CD4-positive, CD25-positive, alpha-beta regulatory T cell (primary cell): ENCODE data around the gene CYB5A. TPM values are rescaled to one million over a fixed set of nuclear protein-coding genes. Genes with fewer than 3 reads are reported as not detected.
"Not testable (repeated sequence)": the region's sequence is repeated elsewhere in the genome, so short reads cannot be mapped to it uniquely, and the experiment has no call there.

Source experiments
- ATAC-seq, 2 donors: fragments of 150-1000 bp; cut with Tn5 transposase; one replicate each; pipeline ENCODE4 v1.10.0; 2021; ENCODE audit warnings: low read depth in 2 of 2, moderate number of reproducible peaks in 2 of 2, moderate library complexity in 1 of 2
- DNase-seq, 3 donors: peaks; one replicate each; pipeline versions ENCODE4 v3.0.0 to v3.0.0-alpha.2; 2012 to 2022; ENCODE audit warnings: mixed read lengths in 1 of 3
- H3K27ac ChIP-seq: one replicate; pipeline ENCODE4 v1.7.0; 2013; ENCODE audit warnings: mild to moderate bottlenecking, low read length; ENCODE audit not compliant: insufficient read depth, poor library complexity, severe bottlenecking
- H3K27me3 ChIP-seq: one replicate; pipeline ENCODE4 v1.7.0; 2013; ENCODE audit warnings: low read length; ENCODE audit not compliant: control insufficient read depth, insufficient read depth
- H3K36me3 ChIP-seq: one replicate; pipeline ENCODE4 v1.7.0; 2013; ENCODE audit warnings: mild to moderate bottlenecking, low read length, moderate library complexity; ENCODE audit not compliant: control insufficient read depth, insufficient read depth
- H3K4me1 ChIP-seq: 2 replicates; pipeline ENCODE4 v1.7.0; 2013; ENCODE audit warnings: mild to moderate bottlenecking, low read length; ENCODE audit not compliant: insufficient read depth, control insufficient read depth, poor library complexity, severe bottlenecking
- H3K4me3 ChIP-seq: one replicate; pipeline ENCODE4 v1.7.0; 2013; ENCODE audit warnings: low read depth, mild to moderate bottlenecking, low read length, moderate library complexity
- H3K9me3 ChIP-seq, 2 experiments: 1 replicate in 1 of 2; 2 replicates in 1 of 2; pipeline ENCODE4 v1.7.0; 2013; ENCODE audit warnings: low read length in 2 of 2, mild to moderate bottlenecking in 1 of 2, moderate library complexity in 1 of 2; ENCODE audit not compliant: control insufficient read depth in 2 of 2
- H3K27ac Mint-ChIP-seq, 3 donors: one replicate each; pipeline ENCODE4 v1.8.0; 2020 to 2022; ENCODE audit warnings: mild to moderate bottlenecking in 3 of 3, mixed read lengths in 3 of 3, moderate library complexity in 2 of 3
- H3K27me3 Mint-ChIP-seq: one replicate; pipeline ENCODE4 v1.8.0; 2022; ENCODE audit warnings: mild to moderate bottlenecking, mixed read lengths
- H3K36me3 Mint-ChIP-seq: one replicate; pipeline ENCODE4 v1.8.0; 2020; ENCODE audit warnings: mixed read lengths
- H3K4me1 Mint-ChIP-seq, 4 donors: one replicate each; pipeline ENCODE4 v1.8.0; 2020 to 2022; ENCODE audit warnings: mixed read lengths in 4 of 4, mild to moderate bottlenecking in 1 of 4
- H3K4me3 Mint-ChIP-seq, 4 donors: one replicate each; pipeline ENCODE4 v1.8.0; 2020 to 2022; ENCODE audit warnings: mild to moderate bottlenecking in 4 of 4, mixed read lengths in 4 of 4, moderate library complexity in 3 of 4
- H3K9me3 Mint-ChIP-seq, 7 donors: one replicate each; pipeline ENCODE4 v1.8.0; 2020 to 2022; ENCODE audit warnings: mixed read lengths in 7 of 7, mild to moderate bottlenecking in 3 of 7, moderate library complexity in 2 of 7
- polyA plus RNA-seq, 4 donors: library from polyadenylated mRNA; unstranded; fragments of 300-500 nt; fragmentation: Illumina TruSeq; gene quantifications; one replicate each; pipeline ENCODE4 v1.2.3, GENCODE V29; 2021
- total RNA-seq: library from RNA; stranded (reverse); gene quantifications from one replicate; pipeline ENCODE4 v1.2.3, GENCODE V29; 2022

The CYB5A gene
- total and polyA plus RNA-seq, 5 donors from 2014 or later: 11.1 to 54.3 (median 49.8) TPM

GRCh38 chr18:74286106-74286855, 5.5 kb downstream of the CYB5A start:
- no peak for ATAC-seq
- Mint-ChIP-seq H3K36me3 (peaks cover 18% of the 10 kb centered on the region), H3K27me3 (no peaks in the 10 kb centered on the region), H3K9me3 (no peaks in the 10 kb centered on the region), H3K4me1 (peaks cover 9 to 25% (median 16%) of the 10 kb centered on the region in 4 donors), H3K27ac (peak overlapping the region in 1 of 3 donors; percentile 45), H3K4me3 (no peak overlapping the region)
- Histone ChIP-seq H3K4me1 (peaks cover 7% of the 10 kb centered on the region), H3K4me3 (no peak overlapping the region), H3K27ac (no peak overlapping the region), H3K36me3 (no peaks in the 10 kb centered on the region), H3K27me3 (no peaks in the 10 kb centered on the region), H3K9me3 (no peaks in the 10 kb centered on the region)
- no peak for DNase-seq

- not testable (repeated sequence) for H3K9me3 Mint-ChIP-seq, H3K27me3 Mint-ChIP-seq
These were observed 6.2 kb downstream of the CYB5A start for GRCh38 chr18:74285583-74285982.

GRCh38 chr18:74284980-74285355, 6.8 kb downstream of the CYB5A start:
- Mint-ChIP-seq H3K27me3 (no peaks in the 10 kb centered on the region), H3K4me1 (peaks cover 9 to 22% (median 16%) of the 10 kb centered on the region in 4 donors), H3K9me3 (no peaks in the 10 kb centered on the region), H3K36me3 (peaks cover 22% of the 10 kb centered on the region), H3K27ac (no peak overlapping the region), H3K4me3 (no peak overlapping the region)
- H3K4me1 ChIP-seq: no peaks in the 10 kb centered on the region
- H3K9me3 ChIP-seq: no peaks in the 10 kb centered on the region
- H3K36me3 ChIP-seq: no peaks in the 10 kb centered on the region
- no peak for ATAC-seq
- no peak for DNase-seq
- no peak overlapping the region for H3K4me3 ChIP-seq
- H3K27ac ChIP-seq: no peak overlapping the region
- H3K27me3 ChIP-seq: no peaks in the 10 kb centered on the region

More at GRCh38 chr18:74285583-74285982, 6.2 kb downstream of the CYB5A start:
- H3K4me1 Mint-ChIP-seq: peaks cover 9 to 25% (median 16%) of the 10 kb centered on the region in 4 donors
- not testable (repeated sequence) for ATAC-seq, H3K27ac ChIP-seq, H3K36me3 ChIP-seq, H3K4me1 ChIP-seq, H3K27me3 ChIP-seq, H3K4me3 Mint-ChIP-seq, DNase-seq, H3K27ac Mint-ChIP-seq, H3K9me3 ChIP-seq, H3K4me3 ChIP-seq
- peaks cover 22% of the 10 kb centered on the region for H3K36me3 Mint-ChIP-seq

GRCh38 chr18:74284191-74284979, 7.4 kb downstream of the CYB5A start:
- H3K27me3 Mint-ChIP-seq: no peaks in the 10 kb centered on the region
- ATAC-seq (no peak), DNase-seq (no peak)
- H3K4me1 Mint-ChIP-seq: peaks cover 9 to 22% (median 16%) of the 10 kb centered on the region in 4 donors
- H3K36me3 Mint-ChIP-seq: peaks cover 25% of the 10 kb centered on the region
- H3K4me3 Mint-ChIP-seq: no peak overlapping the region
- no peaks in the 10 kb centered on the region for H3K9me3 ChIP-seq
- no peak overlapping the region for H3K4me3 ChIP-seq
- no peak overlapping the region for H3K27ac Mint-ChIP-seq
- H3K9me3 Mint-ChIP-seq: no peaks in the 10 kb centered on the region
- H3K27ac ChIP-seq: no peak overlapping the region
- H3K27me3 ChIP-seq: no peaks in the 10 kb centered on the region
- H3K36me3 ChIP-seq: no peaks in the 10 kb centered on the region
- no peaks in the 10 kb centered on the region for H3K4me1 ChIP-seq

GRCh38 chr18:74283646-74284045, 8.1 kb downstream of the CYB5A start:
- H3K27ac Mint-ChIP-seq: no peak overlapping the region
- H3K27me3 Mint-ChIP-seq: no peaks in the 10 kb centered on the region
- ATAC-seq (no peak), DNase-seq (no peak)
- H3K36me3 Mint-ChIP-seq: peaks cover 25% of the 10 kb centered on the region
- peaks cover 9 to 22% (median 16%) of the 10 kb centered on the region in 4 donors for H3K4me1 Mint-ChIP-seq
- Histone ChIP-seq H3K4me1 (no peaks in the 10 kb centered on the region), H3K9me3 (no peaks in the 10 kb centered on the region), H3K36me3 (no peaks in the 10 kb centered on the region), H3K27me3 (no peaks in the 10 kb centered on the region), H3K27ac (no peak overlapping the region), H3K4me3 (no peak overlapping the region)
- H3K9me3 Mint-ChIP-seq: no peaks in the 10 kb centered on the region
- no peak overlapping the region for H3K4me3 Mint-ChIP-seq

GRCh38 chr18:74282755-74283554, 8.8 kb downstream of the CYB5A start:
- peak overlapping the region in 1 of 4 donors; percentile 54 for H3K4me3 Mint-ChIP-seq
- Histone ChIP-seq H3K27ac (no peak overlapping the region), H3K9me3 (no peaks in the 10 kb centered on the region), H3K4me3 (no peak overlapping the region), H3K27me3 (no peaks in the 10 kb centered on the region), H3K4me1 (no peaks in the 10 kb centered on the region), H3K36me3 (no peaks in the 10 kb centered on the region)
- H3K36me3 Mint-ChIP-seq: peaks cover 26% of the 10 kb centered on the region
- no peak for ATAC-seq
- no peaks in the 10 kb centered on the region for H3K9me3 Mint-ChIP-seq
- no peaks in the 10 kb centered on the region for H3K27me3 Mint-ChIP-seq
- H3K4me1 Mint-ChIP-seq: peaks cover 9 to 21% (median 15%) of the 10 kb centered on the region in 4 donors
- peak overlapping the region; percentile 26 to 74 (median 39) for H3K27ac Mint-ChIP-seq
- DNase-seq: no peak

GRCh38 chr18:74281980-74282754, 9.6 kb downstream of the CYB5A start:
- no peaks in the 10 kb centered on the region for H3K27me3 Mint-ChIP-seq
- peak overlapping the region in 2 of 3 donors; percentile 26 to 39 for H3K27ac Mint-ChIP-seq
- Histone ChIP-seq H3K4me1 (no peaks in the 10 kb centered on the region), H3K4me3 (no peak overlapping the region), H3K36me3 (no peaks in the 10 kb centered on the region), H3K27me3 (no peaks in the 10 kb centered on the region), H3K9me3 (no peaks in the 10 kb centered on the region), H3K27ac (no peak overlapping the region)
- DNase-seq (no peak), ATAC-seq (no peak)
- H3K9me3 Mint-ChIP-seq: no peaks in the 10 kb centered on the region
- H3K4me1 Mint-ChIP-seq: peaks cover 9 to 21% (median 16%) of the 10 kb centered on the region in 4 donors
- H3K4me3 Mint-ChIP-seq: peak overlapping the region in 1 of 4 donors; percentile 54
- peaks cover 33% of the 10 kb centered on the region for H3K36me3 Mint-ChIP-seq
